ENCODE measurements around the gene NRDE2. TPM values are rescaled to one million over a fixed set of nuclear protein-coding genes. Genes with fewer than 3 reads are reported as not detected.

Gene NRDE2
- polyA plus RNA-seq, 1 experiment, result 7.3 TPM

DNA sequence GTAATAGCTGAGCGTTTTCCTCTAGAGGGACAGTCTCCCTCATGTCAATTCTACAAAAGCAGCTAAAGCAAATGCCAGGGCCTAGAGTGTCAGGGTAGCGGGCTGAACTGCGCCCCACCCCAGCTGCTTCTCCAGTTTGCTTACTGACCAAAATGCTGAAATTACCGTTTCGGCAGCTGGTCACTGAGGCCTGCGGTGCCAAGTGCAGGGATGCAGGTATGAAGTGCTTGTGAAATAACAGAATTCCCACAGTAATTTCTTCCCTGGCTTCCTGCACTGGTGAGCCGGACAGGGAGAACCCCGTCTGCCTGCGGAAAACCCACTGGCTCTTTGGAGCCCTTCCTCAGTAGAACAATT, 56.3 kb downstream of the NRDE2 start:
- TF ChIP-seq, protein P1, sequence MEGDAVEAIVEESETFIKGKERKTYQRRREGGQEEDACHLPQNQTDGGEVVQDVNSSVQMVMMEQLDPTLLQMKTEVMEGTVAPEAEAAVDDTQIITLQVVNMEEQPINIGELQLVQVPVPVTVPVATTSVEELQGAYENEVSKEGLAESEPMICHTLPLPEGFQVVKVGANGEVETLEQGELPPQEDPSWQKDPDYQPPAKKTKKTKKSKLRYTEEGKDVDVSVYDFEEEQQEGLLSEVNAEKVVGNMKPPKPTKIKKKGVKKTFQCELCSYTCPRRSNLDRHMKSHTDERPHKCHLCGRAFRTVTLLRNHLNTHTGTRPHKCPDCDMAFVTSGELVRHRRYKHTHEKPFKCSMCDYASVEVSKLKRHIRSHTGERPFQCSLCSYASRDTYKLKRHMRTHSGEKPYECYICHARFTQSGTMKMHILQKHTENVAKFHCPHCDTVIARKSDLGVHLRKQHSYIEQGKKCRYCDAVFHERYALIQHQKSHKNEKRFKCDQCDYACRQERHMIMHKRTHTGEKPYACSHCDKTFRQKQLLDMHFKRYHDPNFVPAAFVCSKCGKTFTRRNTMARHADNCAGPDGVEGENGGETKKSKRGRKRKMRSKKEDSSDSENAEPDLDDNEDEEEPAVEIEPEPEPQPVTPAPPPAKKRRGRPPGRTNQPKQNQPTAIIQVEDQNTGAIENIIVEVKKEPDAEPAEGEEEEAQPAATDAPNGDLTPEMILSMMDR (IDR thresholded peaks at IDR 0.05; ENCODE audit: low read depth, low read length), result no peak
- no peak for DNase-seq (ENCODE audit: low read depth, low spot score)
- ChIA-PET CTCF (no interaction called here), POLR2A (no interaction called here)
- Histone ChIP-seq H3K4me3 (ENCODE audit: low read depth, low read length) (no peak overlapping the region), H3K27ac (ENCODE audit: low read depth, low read length) (peak overlapping the region; percentile 21), H3K27me3 (ENCODE audit: control insufficient read depth, insufficient read depth, low read length) (no peaks in the 10 kb centered on the region), H3K9me3 (ENCODE audit: control insufficient read depth, insufficient read depth, low read length) (no peaks in the 10 kb centered on the region; the same call in 1 of the 2 replicates)

DNA sequence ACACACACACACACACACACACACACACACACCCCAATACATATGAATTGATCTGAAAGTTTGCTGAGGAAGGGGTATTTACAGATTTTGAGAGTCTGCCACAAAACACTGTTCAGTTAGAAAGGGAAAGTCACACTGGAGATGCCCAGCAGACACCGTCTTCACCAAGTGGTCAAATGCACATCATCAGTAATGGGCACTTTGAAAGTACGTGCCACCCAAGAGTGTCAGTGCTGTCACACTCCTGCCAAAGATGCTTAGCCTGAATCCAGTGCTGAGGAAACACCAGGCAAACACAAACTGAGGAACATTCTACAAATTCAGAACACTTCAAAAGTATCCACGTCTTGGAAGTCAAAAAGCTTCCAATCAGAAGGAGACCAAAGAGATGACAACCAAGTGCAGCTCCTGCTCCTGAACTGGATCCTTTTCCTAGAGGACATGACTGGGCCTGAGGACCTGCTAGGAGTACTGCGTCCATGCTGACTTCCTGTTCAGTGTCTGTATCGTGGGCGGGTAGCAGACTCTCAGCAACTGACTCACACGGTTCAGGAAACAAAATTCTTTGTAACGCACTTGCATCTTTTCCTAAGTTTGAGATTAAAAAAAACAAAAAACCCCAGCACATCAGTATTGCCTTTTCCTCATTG, 56.8 kb downstream of the NRDE2 start:
- TF ChIP-seq, protein P1 (IDR thresholded peaks at IDR 0.05; ENCODE audit: low read depth, low read length), result no peak
- CTCF ChIA-PET, result no interaction called here
- peak overlapping the region; percentile 21 for H3K27ac ChIP-seq (ENCODE audit: low read depth, low read length)
- H3K9me3 ChIP-seq (ENCODE audit: control insufficient read depth, insufficient read depth, low read length), result no peaks in the 10 kb centered on the region; the same call in 1 of the 2 replicates
- POLR2A ChIA-PET, result no interaction called here
- DNase-seq (ENCODE audit: low read depth, low spot score), result no peak
- H3K4me3 ChIP-seq (ENCODE audit: low read depth, low read length), result no peak overlapping the region
- H3K27me3 ChIP-seq (ENCODE audit: control insufficient read depth, insufficient read depth, low read length), result no peaks in the 10 kb centered on the region

DNA sequence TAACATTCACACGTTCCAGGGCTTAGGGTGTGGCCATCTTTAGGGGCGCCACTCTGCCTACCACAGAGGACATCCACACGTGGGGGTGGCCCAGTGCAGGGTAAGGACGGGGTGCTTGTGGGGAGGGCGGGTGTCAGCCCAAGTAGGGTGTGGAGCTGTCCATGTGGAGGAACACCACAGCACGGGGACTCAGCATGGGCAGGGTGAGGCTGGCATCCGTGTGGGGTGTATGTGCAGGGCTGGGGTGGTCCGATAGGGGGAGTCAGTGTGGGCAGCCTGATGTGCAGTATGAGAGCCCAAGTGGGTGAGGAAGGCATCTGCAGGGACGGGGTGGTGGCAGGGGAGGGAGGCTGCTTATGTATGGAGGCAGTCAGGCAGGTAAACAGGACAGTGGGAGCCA, 57.7 kb downstream of the NRDE2 start:
- Histone ChIP-seq H3K4me3 (ENCODE audit: low read depth, low read length) (no peak overlapping the region), H3K27ac (ENCODE audit: low read depth, low read length) (no peak overlapping the region), H3K27me3 (ENCODE audit: control insufficient read depth, insufficient read depth, low read length) (no peaks in the 10 kb centered on the region), H3K9me3 (ENCODE audit: control insufficient read depth, insufficient read depth, low read length) (no peaks in the 10 kb centered on the region; the same call in 1 of the 2 replicates)
- DNase-seq (ENCODE audit: low read depth, low spot score), result no peak
- POLR2A ChIA-PET, result no interaction called here
- TF ChIP-seq, protein P1 (IDR thresholded peaks at IDR 0.05; ENCODE audit: low read depth, low read length), result no peak
- CTCF ChIA-PET, result no interaction called here

DNA sequence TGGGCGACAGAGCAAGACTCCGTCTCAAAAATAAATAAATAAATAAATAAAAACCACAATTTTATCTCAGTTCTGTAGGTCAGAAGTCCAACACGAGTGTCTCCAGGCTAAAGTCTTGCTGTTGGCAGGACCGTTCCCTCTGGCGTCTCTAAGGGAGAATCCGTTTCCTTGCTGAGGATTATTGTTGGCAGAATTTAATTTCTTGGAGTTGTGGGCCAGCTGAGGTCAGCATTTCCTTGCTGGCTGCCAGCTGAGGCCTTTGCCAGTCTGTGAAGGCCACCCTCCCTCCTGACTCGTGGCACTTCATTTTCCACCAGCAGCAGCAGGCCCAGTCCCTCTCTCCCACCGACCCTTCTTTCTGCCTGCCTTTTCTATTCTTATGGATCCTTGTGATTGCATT, 58.2 kb downstream of the NRDE2 start:
- Histone ChIP-seq H3K4me3 (ENCODE audit: low read depth, low read length) (no peak overlapping the region), H3K27me3 (ENCODE audit: control insufficient read depth, insufficient read depth, low read length) (no peaks in the 10 kb centered on the region), H3K27ac (ENCODE audit: low read depth, low read length) (no peak overlapping the region), H3K9me3 (ENCODE audit: control insufficient read depth, insufficient read depth, low read length) (no peaks in the 10 kb centered on the region; the same call in 1 of the 2 replicates)
- TF ChIP-seq, protein P1 (IDR thresholded peaks at IDR 0.05; ENCODE audit: low read depth, low read length), result no peak
- POLR2A ChIA-PET, result no interaction called here
- CTCF ChIA-PET, result interaction anchor here (1.0 kb wide), 1 partner anchor 15 kb away, joined by 3 read pairs; no protein-coding TSS in a partner anchor
- no peak for DNase-seq (ENCODE audit: low read depth, low spot score)

DNA sequence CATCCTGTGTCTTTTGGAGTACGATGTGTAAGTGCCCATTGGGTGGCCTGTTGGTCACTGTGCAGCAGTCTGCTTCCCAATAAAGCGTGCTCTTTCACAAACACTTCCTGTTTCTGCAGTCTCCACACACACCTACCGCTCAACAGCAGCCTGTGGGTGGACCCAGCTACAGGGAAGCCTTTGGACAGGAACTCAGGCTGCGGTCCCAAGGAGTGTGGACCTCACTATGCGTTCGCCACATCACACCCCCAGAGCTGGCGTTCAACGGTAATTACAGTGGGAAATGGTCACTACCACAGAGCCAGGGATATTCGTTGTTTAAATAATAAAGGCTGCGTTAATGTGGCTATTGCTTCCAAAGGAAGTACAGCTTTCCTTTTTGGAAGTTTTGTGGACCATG, 59.2 kb downstream of the NRDE2 start:
- POLR2A ChIA-PET, result no interaction called here
- TF ChIP-seq, protein P1 (IDR thresholded peaks at IDR 0.05; ENCODE audit: low read depth, low read length), result no peak

More for the DNA sequence above, 59.2 kb downstream of the NRDE2 start:
- H3K4me3 ChIP-seq (ENCODE audit: low read depth, low read length), result no peak overlapping the region
- no peak overlapping the region for H3K27ac ChIP-seq (ENCODE audit: low read depth, low read length)
- no peak for DNase-seq (ENCODE audit: low read depth, low spot score)
- CTCF ChIA-PET, result interaction anchor here (1.0 kb wide), 1 partner anchor 14 kb away, joined by 3 read pairs; no protein-coding TSS in a partner anchor
- H3K9me3 ChIP-seq (ENCODE audit: control insufficient read depth, insufficient read depth, low read length), result no peaks in the 10 kb centered on the region
- H3K27me3 ChIP-seq (ENCODE audit: control insufficient read depth, insufficient read depth, low read length), result no peaks in the 10 kb centered on the region

All from AG04450 (cell line).